GM15510 (cell line): ENCODE results near the gene C13orf46.

Experiments
- POLR2A ChIP-seq: IDR thresholded peaks from 3 replicates; pipeline ENCODE4 v1.6.1; 2011; ENCODE audit warnings: borderline replicate concordance; ENCODE audit not compliant: insufficient read length; ENCODE audit errors: extremely low read depth

Gene C13orf46

DNA sequence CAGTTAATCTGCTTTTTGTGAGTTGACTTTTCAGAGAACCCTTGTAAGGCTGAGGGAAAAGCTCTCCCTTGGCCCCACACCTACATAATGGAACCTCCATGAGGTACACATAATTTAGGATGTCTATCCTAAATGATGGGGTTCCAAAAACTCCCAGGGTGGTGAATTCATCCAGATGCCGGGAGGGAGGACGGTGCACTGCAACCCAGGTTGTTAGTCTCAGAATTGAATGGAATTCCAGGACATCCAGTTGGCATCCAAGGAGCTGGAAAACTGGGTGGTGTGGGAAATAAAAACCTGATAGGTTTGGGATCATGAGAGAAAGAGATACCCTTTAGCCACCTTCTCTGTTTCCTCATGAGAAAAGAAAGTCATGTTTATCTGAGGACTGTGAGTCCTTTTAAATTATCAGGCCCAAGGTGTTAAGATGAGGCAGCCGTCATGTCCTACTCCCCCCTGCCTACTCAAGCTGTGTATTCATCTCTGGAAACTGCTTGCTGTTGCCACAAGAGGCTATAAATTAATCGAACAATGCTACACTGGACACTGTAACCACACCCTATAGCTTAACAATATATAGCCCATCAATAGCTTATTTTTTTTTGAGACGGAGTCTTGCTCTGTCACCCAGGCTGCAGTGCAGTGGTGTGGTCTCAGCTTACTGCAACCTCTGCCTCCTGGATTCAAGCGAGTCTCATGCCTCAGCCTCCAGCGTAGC is 49.5 kb downstream of the C13orf46 start:
- TF ChIP-seq POLR2A: no peak

DNA sequence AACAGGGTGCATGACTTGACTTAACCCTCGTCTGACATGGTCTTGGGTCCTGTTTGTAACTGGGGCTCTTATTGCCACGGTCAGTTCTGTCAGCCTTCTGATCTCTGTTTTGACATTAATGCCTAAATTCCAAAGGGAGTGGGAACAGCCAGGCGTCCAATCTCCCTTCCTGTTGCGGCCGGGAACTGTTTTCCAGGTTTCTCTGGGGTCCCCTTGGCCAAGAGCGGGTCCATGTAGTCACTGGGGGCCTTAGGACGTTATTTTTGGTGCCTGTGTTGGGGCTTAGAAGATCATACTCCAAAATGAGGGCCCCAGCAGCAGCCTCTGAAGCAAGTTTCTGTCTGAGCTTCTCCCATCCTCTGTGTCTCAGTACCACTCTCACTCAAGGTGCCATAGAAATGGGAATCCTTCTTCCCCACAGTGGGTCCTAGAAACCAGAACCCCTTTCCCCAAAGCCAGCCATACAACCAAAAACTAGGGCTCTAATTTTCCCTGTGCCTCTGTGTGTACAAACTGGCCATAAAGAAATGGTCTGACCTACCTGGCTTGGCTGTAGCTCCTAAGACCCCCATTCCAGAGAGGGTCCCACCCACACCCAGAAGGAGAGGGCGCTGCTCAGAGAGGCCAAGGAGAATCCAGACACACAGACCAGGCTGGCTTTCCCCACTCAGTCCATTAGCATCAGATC is 50.4 kb downstream of the C13orf46 start:
- TF ChIP-seq POLR2A: no peak

DNA sequence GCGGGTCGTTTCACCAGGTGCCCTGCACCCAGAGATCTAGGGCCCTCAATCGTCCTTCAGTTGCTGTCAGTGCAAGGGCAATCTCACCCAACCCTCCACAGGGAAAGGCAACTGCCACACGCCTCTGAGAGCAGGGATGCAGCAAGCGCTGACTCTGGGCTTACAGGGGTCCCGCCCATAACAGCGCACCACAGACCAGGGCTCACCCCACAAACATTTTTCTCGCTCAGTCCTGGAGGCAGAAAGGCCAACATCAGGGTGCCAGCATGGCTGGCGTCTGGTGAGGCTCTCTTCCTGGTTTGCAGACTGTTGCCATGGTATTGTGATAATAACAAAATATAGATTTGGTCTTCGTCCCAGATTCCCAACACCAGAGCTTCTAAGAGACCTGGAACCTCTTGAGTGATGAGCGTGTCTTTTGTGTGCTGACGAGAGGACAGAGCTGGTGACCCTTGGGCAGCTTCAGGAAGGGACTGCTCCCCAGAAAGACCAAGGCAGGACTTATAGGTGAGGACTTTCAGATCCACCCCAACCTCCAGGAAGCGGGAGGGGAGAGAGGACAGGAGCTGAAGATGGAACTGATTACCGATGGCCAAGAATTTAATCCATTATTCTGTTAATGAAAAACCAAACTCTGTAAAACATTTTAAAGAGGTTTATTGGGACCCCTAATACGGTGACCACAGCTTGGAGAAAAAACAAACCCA is 51.3 kb downstream of the C13orf46 start:
- no peak for TF ChIP-seq POLR2A

DNA sequence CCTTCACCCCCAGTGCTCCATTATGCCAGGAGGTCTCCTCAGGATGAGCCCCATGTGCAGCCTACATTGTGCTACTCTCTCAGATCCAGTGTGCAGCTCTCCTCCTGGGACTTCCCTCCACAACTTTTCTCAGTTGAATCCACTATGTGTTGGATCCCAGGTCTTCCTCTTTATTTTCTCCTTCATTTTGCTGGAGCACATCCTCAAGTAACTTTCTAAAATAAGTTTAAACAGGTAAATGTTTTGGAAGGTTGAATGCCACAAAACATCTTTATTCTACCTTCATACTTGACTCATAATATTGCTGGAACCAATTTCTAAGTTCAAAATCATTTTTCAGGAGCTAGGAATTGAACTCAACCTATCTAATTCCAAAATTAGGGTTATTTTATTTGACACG is 52.1 kb downstream of the C13orf46 start:
- TF ChIP-seq POLR2A: no peak

DNA sequence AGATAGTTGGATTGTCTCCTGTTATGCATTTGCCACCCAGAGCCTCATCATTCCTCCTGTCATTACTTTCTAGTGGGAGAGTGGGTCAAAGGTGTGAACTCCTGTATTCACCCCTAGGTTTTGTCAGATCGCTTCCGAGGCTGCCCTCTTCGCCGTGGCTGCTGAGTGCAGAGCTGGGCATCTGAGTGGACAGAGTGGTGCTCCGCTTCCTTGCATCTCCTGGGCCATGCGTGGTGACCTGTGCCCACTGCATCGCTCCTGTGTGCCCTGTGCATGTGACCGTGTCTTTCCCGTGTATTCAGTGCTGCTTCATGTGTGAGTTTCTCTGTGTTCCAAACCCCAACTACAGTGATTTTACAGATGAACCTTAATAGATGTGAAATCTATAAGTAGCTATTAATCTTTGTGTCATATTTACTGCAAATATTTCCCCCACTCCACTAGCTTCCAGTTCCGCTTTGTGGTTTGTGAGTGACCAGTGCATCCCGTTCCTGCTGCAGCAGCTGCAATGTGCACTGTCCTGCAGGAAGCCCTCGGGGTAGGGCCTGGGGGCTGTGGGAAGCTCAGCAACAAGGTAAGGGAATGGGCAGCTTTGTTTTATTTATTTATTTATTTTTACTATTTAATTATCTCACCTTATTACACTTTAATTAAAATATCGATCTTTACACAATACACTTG is 53.1 kb downstream of the C13orf46 start:
- no peak for TF ChIP-seq POLR2A

DNA sequence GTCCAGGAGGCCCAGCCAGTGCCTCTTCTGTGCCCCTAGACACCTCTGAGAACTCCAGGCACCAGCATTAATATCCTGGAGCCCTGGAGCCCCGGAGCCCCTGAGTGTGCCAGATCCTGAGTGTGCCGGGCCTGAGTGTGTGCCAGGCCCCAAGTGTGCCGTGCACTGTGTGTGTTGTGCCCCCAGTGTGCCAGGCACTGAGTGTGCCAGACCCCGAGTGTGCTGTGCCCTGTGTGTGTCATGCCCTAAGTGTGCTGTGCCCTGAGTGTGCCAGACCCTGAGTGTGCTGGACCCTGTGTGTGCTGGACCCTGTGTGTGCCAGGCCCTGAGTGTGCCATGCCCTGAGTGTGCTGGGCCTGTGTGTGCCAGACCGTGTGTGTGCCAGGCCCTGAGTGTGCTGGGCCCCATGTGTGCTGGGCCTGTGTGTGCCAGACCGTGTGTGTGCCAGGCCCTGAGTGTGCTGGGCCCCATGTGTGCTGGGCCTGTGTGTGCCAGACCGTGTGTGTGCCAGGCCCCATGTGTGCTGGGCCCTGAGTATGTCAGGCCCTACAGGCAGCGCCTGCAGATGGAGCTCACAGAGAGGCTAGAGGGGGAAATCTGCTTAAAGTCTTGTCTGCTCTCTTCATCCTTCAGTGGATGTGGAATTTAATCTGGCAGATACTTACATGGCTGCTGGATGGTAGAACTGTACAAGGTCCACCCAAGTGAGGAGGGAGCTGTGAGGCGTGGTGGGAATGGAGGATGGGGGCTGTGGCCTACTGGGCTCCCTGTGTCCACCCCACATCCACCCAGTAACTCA is 53.9 kb downstream of the C13orf46 start:
- no peak for TF ChIP-seq POLR2A

DNA sequence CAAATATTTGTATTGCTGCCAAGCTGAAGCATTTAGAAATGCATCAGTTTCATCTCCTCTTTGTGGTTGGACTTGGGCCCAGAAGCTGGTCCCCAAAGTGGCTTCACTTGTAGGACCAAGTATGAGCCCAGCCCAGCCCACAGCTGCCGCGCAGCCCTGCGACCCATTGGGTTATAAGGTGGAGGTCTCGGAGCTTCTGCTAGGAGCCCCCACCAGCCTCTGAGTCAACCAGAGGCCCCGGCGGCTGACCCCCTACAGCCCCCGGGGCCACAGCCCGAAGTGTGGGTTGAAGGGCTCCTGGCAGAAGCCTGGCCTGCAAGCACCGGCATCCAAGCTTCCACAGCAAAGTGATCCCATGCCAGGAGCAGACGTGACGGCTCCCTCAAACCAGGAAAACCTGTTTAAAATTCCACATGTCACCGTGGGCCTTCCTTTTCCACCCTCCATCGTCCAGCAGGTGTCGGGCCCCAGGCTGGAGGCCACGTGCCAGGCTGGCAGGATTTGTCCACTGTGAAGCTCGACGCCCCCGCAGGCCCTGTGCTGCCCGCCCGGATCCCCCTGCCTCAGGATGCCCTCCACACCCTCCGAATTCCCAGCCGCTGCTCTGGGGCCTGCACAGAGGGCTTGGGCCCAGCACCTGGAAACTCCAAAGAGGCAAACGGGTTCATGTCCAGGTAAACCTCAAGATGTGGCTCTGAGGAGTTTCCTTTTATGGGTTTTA is 54.7 kb downstream of the C13orf46 start:
- TF ChIP-seq POLR2A: no peak

DNA sequence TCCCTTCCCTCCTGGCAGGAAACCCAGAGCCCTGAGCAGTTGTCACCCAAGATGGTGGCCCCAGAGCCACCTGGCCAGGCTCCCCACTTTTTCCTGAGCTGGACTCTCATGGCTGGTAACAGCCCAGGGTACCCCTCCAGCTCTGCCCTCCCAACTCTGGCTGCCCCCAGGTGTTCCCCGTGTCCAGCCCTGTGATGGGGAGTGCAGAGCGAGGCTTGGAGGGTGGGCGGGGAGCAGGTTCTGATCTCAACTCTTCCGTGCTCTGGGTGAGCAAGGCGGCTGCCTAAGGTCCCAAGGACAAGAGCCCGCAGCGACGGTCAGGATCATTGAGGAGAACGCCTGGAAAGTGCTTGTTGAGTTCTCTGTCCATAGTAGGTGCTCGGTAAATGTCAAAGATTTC is 55.3 kb downstream of the C13orf46 start:
- TF ChIP-seq POLR2A: no peak

DNA sequence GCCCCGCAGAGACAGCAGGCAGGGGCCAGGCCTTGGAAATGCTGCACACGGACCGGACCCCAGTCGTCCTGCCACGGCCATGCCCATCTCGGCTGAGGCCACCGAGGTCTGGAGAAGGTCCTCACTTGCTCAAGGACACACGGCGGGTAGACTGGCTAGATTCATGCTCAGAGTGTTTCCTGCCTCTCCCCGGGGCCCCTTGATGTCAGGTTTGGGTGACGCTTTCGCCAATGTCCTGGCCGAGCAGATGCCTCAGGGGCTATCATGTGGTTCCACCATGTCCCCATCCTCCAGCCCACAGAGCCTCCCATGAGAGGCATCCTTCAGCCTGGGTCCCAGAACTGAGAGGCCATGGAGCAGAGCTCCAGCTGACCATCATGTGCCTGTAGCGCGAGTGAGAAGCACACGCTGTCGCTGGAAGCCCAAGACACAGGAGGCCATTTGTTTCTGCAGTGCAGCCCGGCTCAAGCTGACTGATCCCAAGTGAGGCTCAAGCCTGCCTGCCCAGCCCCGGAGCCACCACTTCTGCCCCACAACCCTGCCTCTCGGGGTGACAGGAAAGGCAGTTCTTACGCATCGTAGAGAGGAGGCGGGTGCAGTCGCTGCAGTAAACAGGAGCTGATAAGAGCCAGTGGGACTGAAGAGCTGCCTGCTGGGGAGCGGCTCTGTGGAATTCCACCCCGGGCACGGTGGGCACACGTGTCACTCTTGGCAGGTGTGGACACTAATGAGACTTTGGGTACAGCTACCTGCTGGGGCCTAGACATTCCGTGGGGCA is 56.1 kb downstream of the C13orf46 start:
- no peak for TF ChIP-seq POLR2A

DNA sequence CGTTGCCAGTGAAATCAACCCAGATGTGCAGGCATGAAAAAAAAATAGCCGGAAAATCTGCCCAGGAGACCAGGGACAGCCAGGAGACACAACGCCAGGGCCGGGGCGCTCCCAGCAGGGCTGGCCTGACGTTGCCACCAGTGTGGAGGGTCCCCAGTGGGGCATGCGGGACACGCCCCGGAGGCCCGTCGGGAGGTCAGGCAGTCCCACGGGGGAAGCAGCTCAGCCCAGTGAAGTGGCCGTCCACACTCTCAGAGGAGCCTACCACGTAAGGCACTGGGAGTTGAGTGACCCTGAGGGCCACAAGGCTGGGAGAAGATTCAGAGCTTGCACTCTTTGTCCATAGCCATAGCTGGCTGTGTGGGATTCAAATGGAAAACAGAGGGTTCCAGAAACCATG is 56.8 kb downstream of the C13orf46 start:
- no peak for TF ChIP-seq POLR2A

DNA sequence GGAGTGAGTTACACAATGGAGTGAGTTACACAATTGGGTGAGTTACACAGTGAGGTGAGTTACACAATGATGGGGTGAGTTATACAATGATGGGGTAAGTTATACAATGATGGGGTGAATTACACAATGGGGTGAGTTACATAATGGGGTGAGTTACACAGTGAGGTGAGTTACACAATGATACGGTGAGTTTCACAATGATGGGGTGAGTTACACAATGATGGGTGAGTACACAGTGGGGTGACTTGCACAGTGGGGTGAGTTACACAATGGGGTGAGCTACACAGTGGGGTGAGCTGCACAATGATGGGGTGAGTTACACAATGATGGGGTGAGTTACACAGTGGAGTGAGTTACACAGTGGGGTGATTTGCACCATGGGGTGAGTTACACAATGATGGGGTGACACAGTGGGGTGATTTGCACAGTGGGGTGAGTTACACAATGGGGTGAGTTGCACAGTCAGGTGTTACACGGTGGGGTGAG is 57.5 kb downstream of the C13orf46 start:
- no peak for TF ChIP-seq POLR2A

DNA sequence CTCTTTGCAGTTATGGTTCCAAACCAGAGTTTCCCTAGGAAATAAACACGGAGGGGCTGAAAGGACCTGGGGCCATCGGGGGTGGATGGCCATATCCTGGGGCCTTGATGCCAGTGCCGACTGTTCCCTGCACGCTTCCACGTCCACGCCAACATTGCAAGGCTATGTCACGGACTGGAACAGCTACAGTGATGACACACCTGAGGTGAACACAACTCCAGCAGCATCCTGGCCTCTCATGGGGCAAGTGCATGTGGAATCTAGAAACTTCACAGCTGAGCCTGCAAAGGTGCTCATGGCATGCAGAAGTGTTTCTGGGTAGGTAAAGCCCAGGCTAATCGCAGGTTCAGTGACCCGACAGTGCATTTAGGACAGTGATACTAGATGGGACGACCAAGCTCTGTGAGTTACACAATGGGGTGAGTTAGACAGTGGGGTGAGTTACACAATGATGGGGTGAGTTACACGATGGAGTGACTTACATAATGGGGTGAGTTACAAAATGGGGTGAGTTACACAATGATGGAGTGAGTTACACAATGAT is 58.0 kb downstream of the C13orf46 start:
- no peak for TF ChIP-seq POLR2A

DNA sequence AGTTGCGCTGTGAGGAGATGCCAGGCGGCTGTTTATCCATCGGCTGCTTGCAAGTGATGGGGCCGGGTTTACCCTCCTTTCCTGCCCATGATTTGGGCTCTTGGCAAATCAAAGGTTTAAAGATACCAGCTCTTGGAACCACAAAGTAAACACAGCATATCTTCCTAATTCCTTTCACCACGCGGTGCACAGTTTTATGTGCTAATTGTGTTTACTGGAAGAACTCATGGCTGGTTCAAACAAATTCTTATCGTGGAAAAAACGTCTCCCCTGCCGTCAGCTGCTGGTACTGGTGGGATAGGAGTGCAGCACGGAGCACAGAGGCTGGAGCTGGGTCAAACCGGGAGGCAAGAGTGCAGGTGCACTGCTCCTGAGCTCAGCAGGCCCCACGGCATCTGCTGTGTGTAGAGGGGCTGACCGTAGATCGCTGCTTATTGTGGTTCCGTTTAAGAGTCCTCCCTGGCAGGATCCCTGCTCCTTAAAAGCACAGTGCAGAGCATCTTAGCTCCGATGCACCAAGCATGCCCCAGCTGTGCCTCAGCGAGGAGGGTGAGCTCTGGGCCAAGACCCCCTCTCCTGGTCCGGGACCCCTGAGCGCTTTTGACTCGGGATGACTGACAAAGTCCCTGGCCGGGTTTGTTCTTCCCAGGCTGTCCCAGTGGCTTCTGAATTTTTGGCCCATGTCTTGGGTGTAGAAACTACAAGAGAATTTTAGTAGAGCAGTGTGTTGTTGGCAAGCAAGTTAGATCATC is 58.7 kb downstream of the C13orf46 start:
- no peak for TF ChIP-seq POLR2A
